Activated CD8-positive, alpha-beta memory T cell treated with anti-CD3 and anti-CD28 coated beads for 4 hours (primary cell): ENCODE results near the gene SH3RF2.
"Not testable (repeated sequence)": the region's sequence is repeated elsewhere in the genome, so short reads cannot be mapped to it uniquely, and the experiment has no call there.

Source experiments
- DNase-seq, 2 donors: peaks; one replicate each; pipeline ENCODE4 v3.0.0-alpha.2; 2020; ENCODE audit warnings: low read depth in 2 of 2

SH3RF2 gene

DNA sequence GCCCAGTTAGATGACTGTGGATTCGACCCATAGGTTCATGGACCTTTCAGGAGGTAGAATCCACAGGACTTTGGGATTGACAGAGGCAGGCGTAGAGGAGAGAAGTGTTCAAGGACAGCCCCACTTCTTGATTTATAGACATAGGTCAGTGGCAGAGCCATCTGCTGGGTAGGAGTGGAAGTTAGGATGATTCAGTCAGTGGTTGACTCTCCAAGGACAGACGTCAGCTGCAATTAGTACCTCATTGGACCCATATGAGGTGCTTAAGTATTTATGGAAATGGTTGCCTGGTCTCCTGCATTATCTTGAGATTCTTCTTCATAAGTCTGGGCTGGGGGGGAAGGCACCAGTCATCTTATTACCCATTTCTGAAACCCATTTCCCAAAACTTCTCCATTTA is 70.9 kb downstream of the SH3RF2 start:
- no peak for DNase-seq

DNA sequence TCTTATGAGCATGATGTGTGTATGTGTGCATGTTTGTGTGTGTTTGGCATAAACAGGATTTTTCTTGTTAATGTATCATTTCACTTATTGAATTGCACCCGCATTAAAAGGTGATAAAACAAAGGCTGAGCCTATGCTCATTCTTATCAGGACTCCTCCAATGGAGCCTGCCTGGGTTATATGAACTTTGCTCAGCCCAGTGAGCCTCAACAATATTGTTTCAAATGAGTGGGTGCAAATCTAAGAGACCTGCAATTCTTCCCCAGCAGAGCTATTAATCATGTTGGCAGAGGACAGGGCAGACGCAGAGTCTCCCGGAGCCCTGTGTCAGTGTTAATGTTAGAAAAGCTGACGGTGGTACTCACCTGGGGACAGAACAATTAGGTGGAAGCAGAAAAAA is 71.6 kb downstream of the SH3RF2 start:
- DNase-seq = no peak

DNA sequence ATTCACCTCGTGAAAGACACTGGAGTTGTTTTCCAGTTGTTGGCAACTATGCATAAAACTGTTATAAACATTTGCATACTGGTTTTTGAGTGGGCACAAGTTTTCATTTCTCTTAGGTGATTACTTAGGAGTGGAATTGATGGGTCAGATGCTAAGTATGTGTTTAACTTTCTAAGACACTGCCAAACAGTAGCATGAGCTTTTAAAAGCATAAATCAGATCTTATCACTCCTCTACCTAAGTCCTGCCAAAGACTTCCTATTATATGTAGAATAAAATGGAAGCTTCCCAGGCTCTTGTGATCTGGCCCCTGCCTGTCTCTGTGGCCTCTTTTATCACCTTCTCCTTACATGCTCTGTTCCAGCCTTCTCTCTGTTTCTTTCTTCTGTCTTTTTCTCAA is 72.6 kb downstream of the SH3RF2 start:
- DNase-seq = no peak

DNA sequence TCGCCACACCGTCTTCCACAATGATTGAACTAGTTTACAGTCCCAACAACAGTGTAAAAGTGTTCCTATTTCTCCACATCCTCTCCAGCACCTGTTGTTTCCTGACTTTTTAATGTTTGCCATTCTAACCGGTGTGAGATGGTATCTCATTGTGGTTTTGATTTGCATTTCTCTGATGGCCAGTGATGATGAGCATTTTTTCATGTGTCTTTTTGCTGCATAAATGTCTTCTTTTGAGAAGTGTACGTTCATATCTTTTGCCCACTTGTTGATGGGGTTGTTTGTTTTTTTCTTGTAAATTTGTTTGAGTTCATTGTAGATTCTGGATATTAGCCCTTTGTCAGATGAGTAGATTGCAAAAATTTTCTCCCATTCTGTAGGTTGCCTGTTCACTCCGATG is 74.1 kb downstream of the SH3RF2 start:
- not testable (repeated sequence) for DNase-seq

DNA sequence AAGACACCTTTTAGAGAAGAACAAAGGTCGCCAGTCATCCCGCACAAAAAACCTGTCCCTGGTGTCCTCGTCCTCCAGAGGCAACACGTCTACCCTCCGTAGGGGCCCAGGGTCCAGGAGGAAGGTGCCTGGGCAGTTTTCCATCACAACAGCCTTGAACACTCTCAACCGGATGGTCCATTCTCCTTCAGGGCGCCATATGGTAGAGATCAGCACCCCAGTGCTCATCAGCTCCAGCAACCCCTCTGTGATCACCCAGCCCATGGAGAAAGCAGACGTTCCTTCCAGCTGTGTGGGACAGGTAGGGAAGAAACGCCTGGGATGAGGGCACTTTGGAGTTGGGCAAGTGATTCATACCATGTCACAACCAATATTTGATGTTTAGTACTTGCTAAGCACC is 77.4 kb downstream of the SH3RF2 start:
- DNase-seq = no peak

DNA sequence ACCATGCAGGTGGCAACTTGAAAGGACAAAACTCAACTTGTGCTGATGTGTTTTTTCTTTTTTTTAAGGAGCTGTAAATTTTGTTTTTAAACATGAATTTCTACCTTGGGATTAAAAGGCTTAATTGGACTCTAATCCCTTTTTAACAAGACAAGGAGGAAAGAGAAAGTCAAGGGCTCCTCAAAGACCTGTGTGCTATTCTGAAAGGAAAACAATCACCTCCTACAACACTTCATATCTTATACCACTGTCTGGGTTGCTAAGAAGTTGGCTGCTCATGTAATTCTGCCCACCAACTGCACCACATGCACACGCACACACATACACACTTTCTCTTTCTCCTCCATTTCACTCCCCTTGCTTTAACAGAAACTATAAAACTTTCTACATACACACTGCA is 78.6 kb downstream of the SH3RF2 start:
- DNase-seq = no peak

DNA sequence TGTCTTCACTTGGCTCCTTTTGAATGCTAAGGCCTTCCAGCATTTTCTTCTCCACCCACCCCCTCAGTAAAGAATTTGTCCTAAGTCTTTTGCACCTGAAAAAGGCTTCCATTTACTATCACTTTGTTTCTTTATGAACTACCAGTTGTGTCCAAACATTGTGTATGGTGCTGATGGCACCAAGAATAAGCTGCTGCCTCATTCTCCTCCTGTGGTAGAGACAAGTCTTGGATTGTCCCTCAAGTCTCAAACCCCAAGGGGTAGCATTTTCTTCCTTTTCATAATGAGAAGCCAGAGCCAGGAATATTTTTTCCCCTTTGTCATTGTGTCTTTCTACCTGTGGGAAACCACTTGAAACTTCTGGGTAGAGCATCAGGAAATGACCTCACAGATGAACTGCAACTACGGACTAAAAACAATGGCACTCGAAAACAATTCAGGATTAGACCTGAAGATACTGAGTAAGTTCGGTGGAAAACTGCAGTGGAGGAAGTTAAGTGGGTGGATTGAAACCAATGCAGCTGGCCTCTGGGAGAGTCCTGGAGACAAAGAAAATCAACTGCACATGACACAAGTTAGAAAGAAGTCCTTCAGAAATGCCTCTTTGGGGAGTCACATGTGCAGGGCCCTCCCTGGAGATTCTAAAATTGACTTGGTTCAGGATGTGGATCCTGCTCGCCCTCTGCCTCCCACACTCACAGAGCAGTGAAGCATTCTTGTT is 80.5 kb downstream of the SH3RF2 start:
- no peak for DNase-seq

DNA sequence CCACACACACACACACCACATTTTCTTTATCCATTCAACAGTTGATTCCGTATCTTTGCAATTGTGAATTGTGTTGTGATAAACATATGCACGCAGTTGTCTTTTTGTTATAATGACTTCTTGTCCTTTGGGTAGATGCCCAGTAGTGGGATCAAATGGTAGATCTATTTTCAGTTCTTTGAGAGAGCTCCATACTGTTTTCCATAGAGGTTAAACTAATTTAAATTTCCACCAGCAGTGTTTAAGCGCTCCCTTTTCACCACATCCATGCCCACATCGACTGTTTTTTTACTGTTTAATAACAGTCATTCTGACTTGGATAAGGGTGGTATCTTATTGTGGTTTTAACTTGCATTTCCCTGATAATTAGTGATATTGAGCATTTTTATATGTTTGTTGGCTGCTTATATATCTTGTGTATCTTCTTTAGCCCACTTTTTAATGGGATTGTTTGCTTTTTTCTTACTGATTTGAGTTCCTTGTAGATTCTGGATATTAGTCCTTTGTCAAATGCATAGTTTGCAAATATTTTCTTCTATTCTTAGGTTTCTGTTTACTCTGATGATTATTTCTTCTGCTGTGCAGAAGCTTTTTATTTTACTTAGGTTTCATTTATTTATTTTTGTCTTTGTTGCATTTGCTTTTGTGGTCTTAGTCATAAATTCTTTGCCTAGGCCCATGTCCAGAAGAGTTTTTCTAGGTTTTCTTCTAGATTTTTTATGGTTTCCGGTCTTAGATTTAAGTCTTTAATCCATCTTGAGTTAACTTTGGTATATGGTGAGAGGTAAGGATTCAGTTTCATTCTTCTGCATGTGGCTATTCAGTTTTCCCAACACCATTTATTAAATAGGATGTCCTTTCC is 82.4 kb downstream of the SH3RF2 start:
- DNase-seq = no peak

DNA sequence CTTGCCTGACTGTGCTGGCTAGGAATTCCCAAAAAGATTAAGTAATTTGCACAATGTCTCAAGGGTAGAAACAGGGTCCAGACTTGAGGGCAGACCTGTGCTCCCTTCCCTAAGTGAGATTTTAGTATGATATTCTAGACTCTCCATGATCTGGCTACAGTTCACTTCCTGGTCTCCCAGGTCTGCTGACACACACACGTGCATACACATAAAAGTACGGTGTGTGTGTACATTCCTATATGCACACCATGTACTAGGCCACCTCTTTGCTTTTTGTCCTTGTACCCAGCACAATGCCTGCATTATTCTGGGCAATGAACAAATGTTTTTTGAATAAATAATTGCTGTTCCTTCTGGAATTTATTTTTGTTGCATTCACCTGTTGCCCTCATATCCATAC is 83.7 kb downstream of the SH3RF2 start:
- DNase-seq = no peak

DNA sequence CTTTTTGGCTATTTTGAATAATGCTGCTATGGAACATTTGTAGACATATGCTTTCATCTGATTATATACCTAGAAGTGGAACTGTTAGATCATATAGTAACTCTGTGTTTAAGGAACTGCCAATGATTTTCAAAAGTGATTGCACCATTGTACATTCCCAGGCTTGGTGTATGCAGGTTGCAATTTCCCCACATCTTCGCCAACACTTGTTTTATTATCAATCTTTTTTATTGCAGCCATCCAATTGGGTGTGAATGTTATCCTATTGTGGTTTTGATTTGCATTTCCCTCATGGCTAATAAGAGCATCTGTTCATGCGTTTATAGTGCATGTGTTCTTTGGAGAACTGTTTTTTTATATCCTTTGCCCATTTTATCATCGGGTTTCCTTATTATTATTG is 87.7 kb downstream of the SH3RF2 start:
- DNase-seq = no peak

DNA sequence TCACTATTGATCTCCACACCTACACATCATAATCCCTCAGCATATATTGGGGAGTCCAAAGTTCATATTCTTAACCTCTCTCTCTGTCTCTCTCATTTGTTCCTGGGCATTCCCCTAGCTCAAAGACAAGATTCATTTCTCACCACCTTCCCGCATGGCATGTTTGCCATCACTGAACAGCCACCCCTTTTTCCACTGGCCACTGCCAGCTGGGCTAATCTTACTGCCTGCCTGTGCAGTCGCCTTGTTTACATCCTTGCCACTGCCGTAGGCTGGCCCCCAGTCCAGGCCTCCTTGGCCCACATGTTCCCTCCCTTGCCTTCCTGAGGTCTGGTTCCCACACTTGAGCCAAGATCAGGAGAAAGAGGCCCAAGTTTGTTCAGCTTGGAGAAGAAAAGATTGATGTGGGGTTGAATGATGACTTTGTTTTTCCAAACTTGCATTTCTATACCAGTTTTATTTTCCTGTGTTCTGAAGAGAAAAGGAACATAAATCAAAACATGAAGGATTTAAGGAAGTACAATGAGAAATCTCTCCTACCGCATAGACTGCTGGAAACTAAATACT is 88.8 kb downstream of the SH3RF2 start:
- DNase-seq = no peak

DNA sequence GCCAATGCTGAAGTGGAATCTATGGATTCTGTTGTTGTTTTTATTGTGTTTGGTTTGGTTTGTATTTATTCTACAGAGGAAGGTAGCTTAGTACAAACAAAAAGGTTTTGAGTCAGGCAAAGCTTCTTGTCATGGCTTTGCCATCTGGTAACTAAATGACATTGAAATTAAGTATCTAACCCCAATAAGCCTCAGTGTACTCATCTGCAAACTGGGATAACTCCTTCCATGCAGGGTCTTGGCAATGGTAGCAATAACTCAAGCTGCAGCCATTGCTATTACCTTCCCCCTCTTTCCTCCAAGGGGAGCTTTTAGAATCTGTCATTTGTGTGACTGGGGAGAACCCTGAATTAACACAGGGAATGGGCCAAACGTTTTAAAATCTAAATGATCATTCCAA is 89.3 kb downstream of the SH3RF2 start:
- DNase-seq = no peak

DNA sequence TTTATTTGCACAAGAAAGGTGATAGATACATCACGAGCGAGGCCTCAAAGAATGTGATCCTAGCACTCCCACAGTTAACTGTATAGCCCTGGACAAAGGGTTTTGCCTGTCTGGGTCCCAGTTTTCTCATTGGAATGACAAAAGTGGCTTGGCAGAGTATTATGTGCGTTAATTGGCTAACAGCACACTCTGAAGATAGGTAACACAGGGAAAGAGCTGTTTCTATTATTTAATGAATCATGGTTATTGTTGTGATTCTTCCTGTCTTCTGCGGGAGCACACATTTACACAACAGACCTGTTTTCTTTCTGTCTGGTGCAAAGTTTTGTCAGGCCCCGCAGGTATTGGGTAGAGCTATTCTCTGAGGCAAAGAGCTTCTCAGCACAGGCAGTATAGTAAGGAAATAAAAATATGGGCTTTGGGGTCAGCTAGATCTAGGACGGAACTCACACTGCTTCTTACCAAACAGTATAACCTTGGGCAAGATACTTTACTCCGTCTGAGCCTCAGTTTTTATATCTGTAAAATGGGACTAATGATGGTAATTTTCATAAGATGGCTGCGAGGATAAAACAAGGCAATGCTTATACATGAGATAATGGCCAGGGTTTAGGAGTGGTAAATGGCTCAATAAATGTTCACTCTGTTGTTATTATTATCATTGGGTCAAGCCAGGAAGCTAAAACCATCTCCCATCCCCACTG is 90.1 kb downstream of the SH3RF2 start:
- DNase-seq = no peak

DNA sequence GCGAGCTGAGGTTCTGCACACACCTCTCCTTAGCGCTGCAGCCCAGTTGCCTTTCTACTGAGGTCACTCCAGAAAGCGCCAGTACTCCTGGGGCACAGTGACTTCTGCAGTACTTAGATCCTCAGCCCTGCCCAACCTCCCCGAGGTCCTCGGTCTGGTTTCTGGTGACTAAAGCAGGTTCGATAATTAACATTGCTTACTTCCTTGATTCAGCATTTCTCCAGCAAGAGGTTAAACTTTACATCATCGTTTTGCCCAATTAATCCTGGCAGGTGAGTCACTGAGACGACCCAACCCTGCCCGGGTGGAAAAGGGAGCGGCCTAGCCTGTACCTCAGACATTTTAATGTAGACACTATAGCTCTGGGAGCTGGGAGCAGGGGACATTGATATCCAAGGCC is 91.4 kb downstream of the SH3RF2 start:
- DNase-seq = no peak

DNA sequence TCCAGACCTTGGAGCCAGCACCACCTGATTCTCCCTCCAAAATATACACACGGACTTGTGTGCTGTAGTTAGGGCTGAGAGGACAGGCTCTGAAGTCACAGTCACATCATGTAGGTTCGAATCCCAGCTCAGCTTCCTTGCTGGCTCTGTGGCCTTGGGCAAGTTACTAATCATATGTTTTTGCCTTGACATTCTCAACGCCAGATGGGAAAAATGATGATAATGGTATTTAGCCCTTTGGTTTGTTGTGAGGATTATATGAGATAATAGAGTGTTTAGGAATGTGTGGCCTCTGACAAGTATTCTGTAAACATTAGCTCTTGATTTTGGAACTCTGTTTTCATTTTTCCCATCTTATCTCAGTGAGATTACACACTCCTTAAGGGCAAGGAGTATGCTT is 96.5 kb downstream of the SH3RF2 start:
- no peak for DNase-seq

DNA sequence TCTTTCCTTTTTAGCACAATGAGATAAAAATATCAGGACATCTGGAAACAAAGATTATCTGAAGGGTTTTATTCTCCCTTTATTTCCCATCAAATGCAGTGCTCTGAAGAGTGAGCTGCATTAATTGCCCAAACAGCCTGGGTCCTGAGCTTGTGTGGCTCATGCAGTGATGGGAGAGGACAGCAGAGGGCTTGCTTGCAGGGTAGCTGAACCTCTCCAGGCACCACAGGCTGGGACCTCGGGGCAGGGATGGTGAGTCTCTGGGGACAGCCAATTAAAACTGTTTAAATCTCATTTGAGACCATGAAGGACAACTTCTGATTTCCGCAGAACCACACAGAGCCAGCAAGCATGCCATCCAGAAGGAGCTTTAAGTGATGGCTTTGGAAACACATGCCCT is 97.7 kb downstream of the SH3RF2 start:
- no peak for DNase-seq

DNA sequence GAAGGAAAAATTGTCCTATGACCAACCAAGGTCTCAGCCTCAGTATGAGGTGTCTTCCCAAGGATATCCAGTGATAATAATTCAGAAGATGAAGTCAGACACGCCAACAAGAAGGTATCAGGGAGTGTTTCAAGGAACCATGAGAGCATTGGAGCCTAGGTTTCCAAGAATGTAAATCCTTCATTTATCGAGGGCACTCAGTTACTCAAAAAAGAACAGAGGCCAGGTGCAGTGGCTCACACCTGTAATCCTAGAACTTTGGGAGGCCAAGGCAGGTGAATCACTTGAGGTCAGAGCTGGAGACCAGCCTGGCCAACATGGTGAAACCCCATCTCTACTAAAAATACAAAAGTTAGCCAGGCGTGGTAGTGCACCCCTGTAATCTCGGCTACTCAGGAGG is 98.2 kb downstream of the SH3RF2 start:
- no peak for DNase-seq

DNA sequence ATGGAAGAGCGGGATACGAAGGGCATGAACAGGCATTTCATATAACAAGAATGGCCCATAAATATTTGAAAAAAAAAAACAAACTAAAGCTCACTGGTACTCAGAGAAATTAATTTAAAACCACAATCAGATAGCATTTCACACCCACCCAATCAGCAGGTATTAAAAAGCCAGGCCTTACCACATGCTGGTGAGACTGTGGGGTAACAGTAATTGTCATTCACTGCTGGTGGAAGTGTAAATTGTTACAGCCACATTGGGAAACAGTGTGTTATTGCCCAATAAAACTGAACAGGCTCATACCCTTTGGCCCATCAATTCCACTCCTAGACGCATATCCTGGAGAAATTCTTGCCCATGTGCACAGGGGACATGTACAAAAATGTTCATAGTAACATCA is 103.0 kb downstream of the SH3RF2 start:
- no peak for DNase-seq

DNA sequence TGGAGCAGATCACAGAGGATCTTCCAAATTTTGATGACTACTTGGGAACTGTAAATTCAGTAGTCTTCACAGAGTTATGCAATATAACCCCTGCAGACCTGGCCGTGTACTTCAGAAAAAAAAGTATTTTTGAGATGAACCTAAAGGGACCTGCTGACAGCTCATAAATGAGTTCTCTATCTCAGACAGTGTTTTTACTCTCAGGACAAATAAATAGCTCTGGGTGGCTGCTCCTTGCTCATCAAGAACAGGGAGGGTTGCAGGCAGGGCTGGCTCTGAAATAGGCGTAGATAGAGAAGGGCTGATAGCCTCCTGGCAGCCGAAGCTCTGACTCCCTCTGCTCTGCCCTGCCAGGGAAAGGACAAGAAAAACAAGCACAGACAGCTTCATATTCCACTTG is 104.1 kb downstream of the SH3RF2 start:
- no peak for DNase-seq

DNA sequence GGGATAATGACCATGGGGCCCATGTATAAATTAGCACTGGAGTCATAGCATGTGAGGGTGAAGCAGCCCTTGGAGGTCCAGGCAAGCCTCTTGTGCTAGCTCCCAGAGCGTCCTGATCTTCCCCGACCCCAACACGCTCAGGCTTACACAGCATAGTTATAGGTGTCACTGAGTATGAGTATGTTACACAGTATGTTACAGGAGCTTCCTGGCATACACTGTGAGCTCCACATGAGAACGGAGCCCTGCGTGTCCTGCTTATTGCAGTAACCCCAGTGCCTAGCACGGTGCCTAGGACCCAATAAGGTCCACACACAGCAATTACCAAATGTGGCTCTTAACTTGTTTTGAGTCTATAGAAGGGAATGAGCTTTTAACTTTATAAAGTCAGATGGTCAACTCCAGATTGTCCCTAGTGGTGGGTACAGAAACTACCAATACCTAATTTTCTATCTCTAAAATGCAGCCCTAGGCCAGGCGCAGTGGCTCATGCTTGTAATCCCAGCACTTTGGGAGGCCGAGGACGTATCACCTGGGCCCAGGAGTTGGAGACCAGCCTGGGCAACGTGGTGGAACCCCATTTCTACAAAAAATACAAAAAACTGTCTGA is 104.9 kb downstream of the SH3RF2 start:
- DNase-seq = no peak

DNA sequence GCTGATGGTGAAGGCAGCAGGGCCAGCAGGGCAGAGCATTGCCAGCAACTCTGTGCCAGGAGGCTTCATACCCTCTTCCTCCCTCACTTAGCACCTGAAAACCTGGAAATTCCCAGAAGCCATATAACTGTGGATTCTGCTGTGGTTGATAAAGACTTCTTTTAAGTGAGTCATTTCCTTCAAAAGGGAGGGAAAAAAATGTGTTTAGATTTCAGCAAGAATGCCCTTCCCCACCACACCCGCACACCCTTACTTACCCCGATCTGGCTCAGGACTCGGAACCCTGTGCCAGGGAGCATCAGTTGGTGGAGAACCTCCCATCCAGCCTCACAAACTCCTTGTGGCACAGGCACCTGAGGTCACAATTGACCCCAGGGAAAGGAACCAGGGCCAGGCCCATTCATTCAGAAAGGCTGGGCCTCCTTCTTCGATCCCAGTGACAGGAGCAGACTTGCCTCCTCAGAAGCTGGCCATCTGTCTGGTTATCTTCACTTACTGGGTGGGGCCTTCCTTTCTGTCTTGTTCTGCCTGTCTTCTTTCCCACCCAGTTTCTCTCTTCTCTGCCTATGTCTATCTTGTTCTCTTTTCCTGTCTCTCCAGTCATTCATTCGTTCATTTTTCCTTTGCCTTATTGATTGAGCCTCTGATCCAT is 106.4 kb downstream of the SH3RF2 start:
- DNase-seq = no peak

DNA sequence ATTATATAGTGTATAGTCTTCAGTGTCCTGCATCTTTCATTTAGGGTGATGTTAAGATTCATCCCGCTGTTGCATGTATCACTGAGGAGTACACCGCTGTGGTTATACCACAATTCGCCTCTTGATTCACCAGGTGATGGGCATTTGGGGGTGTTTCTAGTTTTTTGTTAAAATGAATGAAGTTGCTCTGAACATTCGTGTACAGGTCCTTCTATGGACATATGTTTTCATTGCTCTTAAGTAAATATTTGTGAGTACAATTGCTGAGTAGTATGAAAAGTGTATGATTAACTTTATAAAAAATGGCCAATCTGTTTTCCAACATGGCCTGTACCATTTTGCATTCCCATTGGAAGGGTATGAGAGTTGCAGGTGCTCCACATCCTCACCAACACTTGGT is 107.3 kb downstream of the SH3RF2 start:
- DNase-seq = no peak
